ENCODE data around the gene SHOC2.

SHOC2 gene

GRCh38 chr10:110957606-110958005 is 38.2 kb downstream of the SHOC2 start:
- TF ChIP-seq USF1 (IDR thresholded peaks at IDR 0.05) (no peak), TCF12 (IDR thresholded peaks at IDR 0.05; ENCODE audit: low read depth) (no peak), FOXM1 (IDR thresholded peaks at IDR 0.05; ENCODE audit: borderline replicate concordance, low read depth) (no peak), YY1 (IDR thresholded peaks at IDR 0.05; ENCODE audit: low read depth) (no peak), REST (IDR thresholded peaks at IDR 0.05; ENCODE audit: low read depth) (no peak), CREB1 (IDR thresholded peaks at IDR 0.05; ENCODE audit: low read depth) (no peak), TAF1 (IDR thresholded peaks at IDR 0.05; ENCODE audit: low read depth) (no peak), NFIC (IDR thresholded peaks at IDR 0.05) (no peak), MAX (IDR thresholded peaks at IDR 0.05) (no peak), TEAD4 (IDR thresholded peaks at IDR 0.05) (no peak), EGR1 (IDR thresholded peaks at IDR 0.05) (no peak), ZBTB7A (IDR thresholded peaks at IDR 0.05; ENCODE audit: low read depth) (no peak), CEBPB (IDR thresholded peaks at IDR 0.05) (no peak), RAD21 (IDR thresholded peaks at IDR 0.05; ENCODE audit: low read depth) (no peak), EP300 (IDR thresholded peaks at IDR 0.05; ENCODE audit: borderline replicate concordance) (no peak)

GRCh38 chr10:110959379-110960332 is 40.3 kb downstream of the SHOC2 start:
- no peak for TF ChIP-seq REST (IDR thresholded peaks at IDR 0.05; ENCODE audit: low read depth)
- no peak for TF ChIP-seq MAX (IDR thresholded peaks at IDR 0.05)
- no peak for TF ChIP-seq EGR1 (IDR thresholded peaks at IDR 0.05)
- TF ChIP-seq TCF12 (IDR thresholded peaks at IDR 0.05; ENCODE audit: low read depth): no peak
- no peak for TF ChIP-seq FOXM1 (IDR thresholded peaks at IDR 0.05; ENCODE audit: borderline replicate concordance, low read depth)

- no peak for TF ChIP-seq EP300 (IDR thresholded peaks at IDR 0.05; ENCODE audit: borderline replicate concordance)
These were observed 40.9 kb downstream of the SHOC2 start for GRCh38 chr10:110960333-110960712.

- TF ChIP-seq YY1 (IDR thresholded peaks at IDR 0.05; ENCODE audit: low read depth) (no peak), CREB1 (IDR thresholded peaks at IDR 0.05; ENCODE audit: low read depth) (no peak)
These were observed 43.0 kb downstream of the SHOC2 start for GRCh38 chr10:110962443-110962842.

- no peak for TF ChIP-seq ZBTB7A (IDR thresholded peaks at IDR 0.05; ENCODE audit: low read depth)
- TF ChIP-seq YY1 (IDR thresholded peaks at IDR 0.05; ENCODE audit: low read depth): no peak
- no peak for TF ChIP-seq CREB1 (IDR thresholded peaks at IDR 0.05; ENCODE audit: low read depth)
- TF ChIP-seq FOXM1 (IDR thresholded peaks at IDR 0.05; ENCODE audit: borderline replicate concordance, low read depth): no peak
- no peak for TF ChIP-seq RAD21 (IDR thresholded peaks at IDR 0.05; ENCODE audit: low read depth)
- no peak for TF ChIP-seq TAF1 (IDR thresholded peaks at IDR 0.05; ENCODE audit: low read depth)
- TF ChIP-seq CEBPB (IDR thresholded peaks at IDR 0.05): no peak
- no peak for TF ChIP-seq TCF12 (IDR thresholded peaks at IDR 0.05; ENCODE audit: low read depth)
- no peak for TF ChIP-seq REST (IDR thresholded peaks at IDR 0.05; ENCODE audit: low read depth)
- no peak for TF ChIP-seq EP300 (IDR thresholded peaks at IDR 0.05; ENCODE audit: borderline replicate concordance)
- TF ChIP-seq USF1 (IDR thresholded peaks at IDR 0.05): no peak
- TF ChIP-seq TEAD4 (IDR thresholded peaks at IDR 0.05): no peak
- TF ChIP-seq MAX (IDR thresholded peaks at IDR 0.05): no peak
- TF ChIP-seq NFIC (IDR thresholded peaks at IDR 0.05): no peak
- TF ChIP-seq EGR1 (IDR thresholded peaks at IDR 0.05): no peak
These were observed 43.8 kb downstream of the SHOC2 start for GRCh38 chr10:110963162-110963561.

Measured in Ishikawa (cell line).